SK-N-SH (cell line): Measurements from ENCODE around the gene SCUBE3. TPM values are rescaled to one million over a fixed set of nuclear protein-coding genes. Genes with fewer than 3 reads are reported as not detected.
A peak's percentile ranks its signal among the peaks of the same experiment; 100 is the strongest.

ENCODE experiments used
- CTCF ChIA-PET: fragments of 300-600, 350-600 bp; formaldehyde crosslinking; extraction: SDS; loops from one replicate; lab custom pipeline; 2021; lab: Yijun Ruan, JAX
- POLR2A ChIA-PET: fragments of 350-600 bp; sonication (Branson Sonifier 250); formaldehyde crosslinking; extraction: SDS; loops from one replicate; lab custom pipeline; 2020; ENCODE audit warnings: antibody characterized with exemption, inconsistent platforms; lab: Yijun Ruan, JAX
- DNase-seq: peaks from one replicate; pipeline ENCODE4 v3.0.0; 2012
- H2AFZ ChIP-seq: fragments of 200-600 bp; sonication (generic); 2 replicates; pipeline ENCODE4 v1.8.1; 2016; ENCODE audit warnings: antibody characterized with exemption, mild to moderate bottlenecking, low read depth
- H3F3A ChIP-seq: fragments of 200-600 bp; sonication (generic); replicated peaks from 2 replicates; pipeline ENCODE3; 2016; ENCODE audit warnings: antibody characterized with exemption, mild to moderate bottlenecking; ENCODE audit not compliant: insufficient read depth
- H3K27ac ChIP-seq, 2 experiments: fragments of 200-500 bp in 1 of 2; fragments of 200-600 bp in 1 of 2; sonication (Bioruptor generic) in 1 of 2; sonication (generic), shearing (Covaris generic) in 1 of 2; 2 replicates each; pipeline versions ENCODE4 v1.5.1 to v1.6.1; 2014 to 2016; ENCODE audit warnings: low read depth in 2 of 2, inconsistent platforms in 1 of 2, low read length in 1 of 2, mild to moderate bottlenecking in 1 of 2, mixed read lengths in 1 of 2
- H3K27me3 ChIP-seq: fragments of 200-600 bp; sonication (generic), shearing (Covaris generic); 2 replicates; pipeline ENCODE4 v1.6.1; 2016; ENCODE audit warnings: mixed run types; ENCODE audit not compliant: insufficient read depth
- H3K36me3 ChIP-seq, 2 experiments: fragments of 200-500 bp in 1 of 2; fragments of 200-600 bp in 1 of 2; sonication (Bioruptor generic) in 1 of 2; sonication (generic) in 1 of 2; replicated peaks in 1 of 2; 2 replicates each; pipeline versions ENCODE3 to v1.5.1; 2014 to 2016; ENCODE audit warnings: low read length in 1 of 2, mild to moderate bottlenecking in 1 of 2; ENCODE audit not compliant: insufficient read depth in 2 of 2, control insufficient read depth in 1 of 2
- H3K4me1 ChIP-seq, 2 experiments: fragments of 200-500 bp in 1 of 2; fragments of 200-600 bp in 1 of 2; sonication (Bioruptor generic) in 1 of 2; sonication (generic), shearing (Covaris generic) in 1 of 2; 2 replicates each; pipeline versions ENCODE4 v1.5.1 to v1.6.1; 2014 to 2016; ENCODE audit warnings: low read depth in 1 of 2, low read length in 1 of 2, mixed run types in 1 of 2; ENCODE audit not compliant: insufficient read depth in 2 of 2, control insufficient read depth in 1 of 2
- H3K4me2 ChIP-seq: fragments of 200-600 bp; sonication (generic), shearing (Covaris generic); 2 replicates; pipeline ENCODE4 v1.6.1; 2017; ENCODE audit warnings: mixed run types
- H3K4me3 ChIP-seq, 2 experiments: fragments of 200-500 bp in 1 of 2; fragments of 200-600 bp in 1 of 2; sonication (Bioruptor generic) in 1 of 2; sonication (generic), shearing (Covaris generic) in 1 of 2; 2 replicates each; pipeline versions ENCODE4 v1.5.1 to v1.8.1; 2014 to 2016; ENCODE audit warnings: low read depth in 2 of 2, inconsistent platforms in 1 of 2, low read length in 1 of 2, mild to moderate bottlenecking in 1 of 2, mixed read lengths in 1 of 2, moderate library complexity in 1 of 2
- H3K79me2 ChIP-seq: fragments of 200-600 bp; sonication (generic); 2 replicates; pipeline ENCODE4 v1.8.1; 2017; ENCODE audit warnings: mild to moderate bottlenecking; ENCODE audit not compliant: insufficient read depth
- H3K9ac ChIP-seq: fragments of 200-600 bp; sonication (generic); 2 replicates; pipeline ENCODE4 v1.6.1; 2017; ENCODE audit warnings: mixed run types
- H3K9me2 ChIP-seq: fragments of 200-600 bp; sonication (generic); 2 replicates; pipeline ENCODE4 v1.6.1; 2017; ENCODE audit warnings: mixed run types
- H3K9me3 ChIP-seq: fragments of 200-600 bp; sonication (generic); 2 replicates; pipeline ENCODE4 v1.6.1; 2017; ENCODE audit warnings: mixed run types, mild to moderate bottlenecking, moderate library complexity
- H4K20me1 ChIP-seq: fragments of 200-600 bp; sonication (generic); 2 replicates; pipeline ENCODE4 v1.6.1; 2017; ENCODE audit warnings: mild to moderate bottlenecking, mixed run types; ENCODE audit not compliant: insufficient read depth
- CHD2 ChIP-seq: fragments of 150-350 bp; IDR thresholded peaks from 2 replicates; pipeline ENCODE4 v1.6.1; 2018; ENCODE audit warnings: low read length; ENCODE audit not compliant: partially characterized antibody
- ELF1 ChIP-seq: IDR thresholded peaks from 2 replicates; pipeline ENCODE4 v1.4.0; 2012
- FOXM1 ChIP-seq: IDR thresholded peaks from 2 replicates; pipeline ENCODE4 v1.4.0; 2012; ENCODE audit warnings: low read depth, mild to moderate bottlenecking
- JUND ChIP-seq: IDR thresholded peaks from 2 replicates; pipeline ENCODE4 v1.4.0; 2012
- POLR2AphosphoS5 ChIP-seq: IDR thresholded peaks from 2 replicates; pipeline ENCODE4 v1.6.1; 2012; ENCODE audit warnings: low read depth, low read length
- SIN3A ChIP-seq: IDR thresholded peaks from 2 replicates; pipeline ENCODE4 v1.6.1; 2012; ENCODE audit warnings: low read depth, mild to moderate bottlenecking, low read length, moderate library complexity, borderline replicate concordance
- TAF1 ChIP-seq: IDR thresholded peaks from 2 replicates; pipeline ENCODE4 v1.6.1; 2012; ENCODE audit warnings: low read depth, mild to moderate bottlenecking, low read length, moderate library complexity, borderline replicate concordance
- WGBS: methylation state at CpG from one replicate; pipeline ENCODE4 v1.1.6; 2017; ENCODE audit warnings: low lambda C conversion rate; 5-methylcytosine and 5-hydroxymethylcytosine counted together
- polyA plus RNA-seq, 3 experiments: library from polyadenylated mRNA; depleted of rRNA; stranded (reverse); fragments of >200 nt; gene quantifications; 2 replicates each; pipeline ENCODE4 v1.2.3, GENCODE V29; 2012
- TF ChIP-seq, protein P1 (sequence below): IDR thresholded peaks from 2 replicates; pipeline ENCODE4 v1.6.1; 2012; ENCODE audit warnings: mild to moderate bottlenecking, low read depth, low read length, moderate library complexity
- TF ChIP-seq, protein P2 (sequence below): fragments of 200-600 bp; sonication (generic); IDR thresholded peaks from 2 replicates; pipeline ENCODE4 v1.6.1; 2017; ENCODE audit warnings: antibody characterized with exemption, mild to moderate bottlenecking, moderate library complexity
- TF ChIP-seq, protein P3 (sequence below): fragments of 150-350 bp; IDR thresholded peaks from 2 replicates; pipeline ENCODE4 v1.6.1; 2017; ENCODE audit warnings: antibody characterized with exemption, low read length, low read depth, borderline replicate concordance
- TF ChIP-seq, protein P4 (sequence below): IDR thresholded peaks from 2 replicates; pipeline ENCODE4 v1.4.0; 2012; ENCODE audit warnings: low read depth

SCUBE3 gene
- polyA plus RNA-seq, 1 of the 3 experiments (the other 2 are of a cell fraction): 2.0 TPM

DNA sequence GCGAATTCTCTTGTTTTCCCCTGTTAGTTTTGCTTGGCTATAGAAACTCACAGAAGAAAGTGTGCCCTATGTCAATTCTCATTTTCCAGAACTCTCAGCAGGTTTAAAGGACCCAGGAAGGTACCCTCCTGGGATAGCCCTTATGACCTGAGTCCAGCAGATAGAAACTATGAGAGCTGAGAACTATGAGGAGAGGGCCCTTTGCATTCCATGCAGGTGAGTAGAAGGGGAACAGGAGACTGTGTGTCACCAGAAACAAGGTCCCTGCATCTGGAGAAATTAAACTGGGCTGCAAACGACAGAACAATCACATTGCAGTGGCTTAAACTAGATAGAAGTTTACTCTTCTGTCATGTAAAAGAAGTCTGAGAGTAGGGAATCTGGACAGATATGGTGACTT is 35.7 kb upstream of the SCUBE3 start (continued):
- TF ChIP-seq, protein P1, sequence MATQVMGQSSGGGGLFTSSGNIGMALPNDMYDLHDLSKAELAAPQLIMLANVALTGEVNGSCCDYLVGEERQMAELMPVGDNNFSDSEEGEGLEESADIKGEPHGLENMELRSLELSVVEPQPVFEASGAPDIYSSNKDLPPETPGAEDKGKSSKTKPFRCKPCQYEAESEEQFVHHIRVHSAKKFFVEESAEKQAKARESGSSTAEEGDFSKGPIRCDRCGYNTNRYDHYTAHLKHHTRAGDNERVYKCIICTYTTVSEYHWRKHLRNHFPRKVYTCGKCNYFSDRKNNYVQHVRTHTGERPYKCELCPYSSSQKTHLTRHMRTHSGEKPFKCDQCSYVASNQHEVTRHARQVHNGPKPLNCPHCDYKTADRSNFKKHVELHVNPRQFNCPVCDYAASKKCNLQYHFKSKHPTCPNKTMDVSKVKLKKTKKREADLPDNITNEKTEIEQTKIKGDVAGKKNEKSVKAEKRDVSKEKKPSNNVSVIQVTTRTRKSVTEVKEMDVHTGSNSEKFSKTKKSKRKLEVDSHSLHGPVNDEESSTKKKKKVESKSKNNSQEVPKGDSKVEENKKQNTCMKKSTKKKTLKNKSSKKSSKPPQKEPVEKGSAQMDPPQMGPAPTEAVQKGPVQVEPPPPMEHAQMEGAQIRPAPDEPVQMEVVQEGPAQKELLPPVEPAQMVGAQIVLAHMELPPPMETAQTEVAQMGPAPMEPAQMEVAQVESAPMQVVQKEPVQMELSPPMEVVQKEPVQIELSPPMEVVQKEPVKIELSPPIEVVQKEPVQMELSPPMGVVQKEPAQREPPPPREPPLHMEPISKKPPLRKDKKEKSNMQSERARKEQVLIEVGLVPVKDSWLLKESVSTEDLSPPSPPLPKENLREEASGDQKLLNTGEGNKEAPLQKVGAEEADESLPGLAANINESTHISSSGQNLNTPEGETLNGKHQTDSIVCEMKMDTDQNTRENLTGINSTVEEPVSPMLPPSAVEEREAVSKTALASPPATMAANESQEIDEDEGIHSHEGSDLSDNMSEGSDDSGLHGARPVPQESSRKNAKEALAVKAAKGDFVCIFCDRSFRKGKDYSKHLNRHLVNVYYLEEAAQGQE: no peak
- TF ChIP-seq JUND: no peak
- no peak for TF ChIP-seq TAF1

DNA sequence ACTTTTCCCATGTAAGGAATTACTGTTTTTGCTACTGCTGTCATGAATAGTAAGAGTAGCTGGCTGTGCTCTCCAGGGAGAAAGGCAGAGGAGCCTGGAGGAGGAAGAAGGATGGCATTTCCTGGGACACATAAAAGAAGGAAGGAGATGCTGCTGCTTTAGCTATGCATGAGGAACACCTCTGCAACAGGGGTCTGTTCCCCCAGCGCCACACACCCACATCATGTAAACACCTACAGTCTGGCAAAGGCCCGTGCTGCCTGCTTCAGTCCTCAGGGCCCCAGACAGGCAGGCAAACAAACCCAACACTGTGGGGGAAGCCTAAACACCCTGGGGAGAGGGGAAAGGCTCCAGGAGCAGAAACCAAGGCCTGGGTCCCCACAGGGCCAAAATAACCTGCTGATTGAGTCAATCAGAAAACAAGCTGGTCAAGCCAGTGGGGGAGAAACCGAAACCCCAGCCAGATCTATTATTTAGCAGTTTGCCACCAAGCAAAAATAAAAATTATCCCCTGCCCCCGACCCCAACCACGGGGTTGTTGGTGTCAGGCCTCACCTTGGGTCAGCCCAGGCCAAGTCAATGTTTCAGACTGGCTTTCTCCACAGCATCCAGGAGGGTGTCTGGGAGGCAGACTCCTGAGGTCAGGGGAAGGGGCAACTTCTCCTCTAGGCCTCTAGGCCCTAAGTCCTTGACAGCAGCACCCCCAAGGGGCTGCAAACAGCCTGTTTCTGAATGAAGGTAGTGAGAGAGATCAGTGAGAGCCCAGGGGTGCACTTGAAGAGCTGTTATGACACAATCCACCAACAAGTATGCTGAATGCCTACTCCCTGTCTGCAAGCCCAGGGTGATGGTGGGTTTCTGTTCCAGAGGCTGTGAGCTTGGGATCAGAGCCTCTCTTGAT is 34.6 kb upstream of the SCUBE3 start:
- Histone ChIP-seq H4K20me1 (no peaks in the 10 kb centered on the region), H3F3A (peaks cover 29% of the 10 kb centered on the region), H3K79me2 (no peaks in the 10 kb centered on the region), H3K9ac (no peak overlapping the region), H3K27ac (peak overlapping the region in 1 of 2 experiments; percentile 54; a peak in 1 of 4 replicates), H3K9me3 (no peaks in the 10 kb centered on the region), H3K4me3 (no peak overlapping the region), H3K9me2 (no peaks in the 10 kb centered on the region), H2AFZ (no peak overlapping the region), H3K36me3 (no peaks in the 10 kb centered on the region), H3K4me1 (peaks cover 0 to 22% of the 10 kb centered on the region in 2 experiments; a peak in 3 of 4 replicates), H3K27me3 (no peaks in the 10 kb centered on the region), H3K4me2 (no peak overlapping the region)
- no peak for DNase-seq
- POLR2A ChIA-PET: no interaction called here
- TF ChIP-seq ELF1 (no peak), CHD2 (no peak), SIN3A (no peak), POLR2AphosphoS5 (no peak), FOXM1 (no peak)
- TF ChIP-seq, protein P2, sequence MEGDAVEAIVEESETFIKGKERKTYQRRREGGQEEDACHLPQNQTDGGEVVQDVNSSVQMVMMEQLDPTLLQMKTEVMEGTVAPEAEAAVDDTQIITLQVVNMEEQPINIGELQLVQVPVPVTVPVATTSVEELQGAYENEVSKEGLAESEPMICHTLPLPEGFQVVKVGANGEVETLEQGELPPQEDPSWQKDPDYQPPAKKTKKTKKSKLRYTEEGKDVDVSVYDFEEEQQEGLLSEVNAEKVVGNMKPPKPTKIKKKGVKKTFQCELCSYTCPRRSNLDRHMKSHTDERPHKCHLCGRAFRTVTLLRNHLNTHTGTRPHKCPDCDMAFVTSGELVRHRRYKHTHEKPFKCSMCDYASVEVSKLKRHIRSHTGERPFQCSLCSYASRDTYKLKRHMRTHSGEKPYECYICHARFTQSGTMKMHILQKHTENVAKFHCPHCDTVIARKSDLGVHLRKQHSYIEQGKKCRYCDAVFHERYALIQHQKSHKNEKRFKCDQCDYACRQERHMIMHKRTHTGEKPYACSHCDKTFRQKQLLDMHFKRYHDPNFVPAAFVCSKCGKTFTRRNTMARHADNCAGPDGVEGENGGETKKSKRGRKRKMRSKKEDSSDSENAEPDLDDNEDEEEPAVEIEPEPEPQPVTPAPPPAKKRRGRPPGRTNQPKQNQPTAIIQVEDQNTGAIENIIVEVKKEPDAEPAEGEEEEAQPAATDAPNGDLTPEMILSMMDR: no peak
- TF ChIP-seq, protein P3, sequence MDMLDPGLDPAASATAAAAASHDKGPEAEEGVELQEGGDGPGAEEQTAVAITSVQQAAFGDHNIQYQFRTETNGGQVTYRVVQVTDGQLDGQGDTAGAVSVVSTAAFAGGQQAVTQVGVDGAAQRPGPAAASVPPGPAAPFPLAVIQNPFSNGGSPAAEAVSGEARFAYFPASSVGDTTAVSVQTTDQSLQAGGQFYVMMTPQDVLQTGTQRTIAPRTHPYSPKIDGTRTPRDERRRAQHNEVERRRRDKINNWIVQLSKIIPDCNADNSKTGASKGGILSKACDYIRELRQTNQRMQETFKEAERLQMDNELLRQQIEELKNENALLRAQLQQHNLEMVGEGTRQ: no peak
- TF ChIP-seq, protein P4, sequence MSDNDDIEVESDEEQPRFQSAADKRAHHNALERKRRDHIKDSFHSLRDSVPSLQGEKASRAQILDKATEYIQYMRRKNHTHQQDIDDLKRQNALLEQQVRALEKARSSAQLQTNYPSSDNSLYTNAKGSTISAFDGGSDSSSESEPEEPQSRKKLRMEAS: no peak
- CTCF ChIA-PET: interaction anchor here (1.2 to 1.9 kb wide), 4 partner anchors 12 to 62 kb away, joined by 4 to 6 read pairs (median 5); no protein-coding TSS in a partner anchor
- 92% methylated on average over 5 of the region's 5 CpGs for WGBS
